Activated CD8-positive, alpha-beta T cell treated with anti-CD3 and anti-CD28 coated beads for 36 hours (primary cell): Measurements from ENCODE around the gene DYNC2LI1. TPM values are rescaled to one million over a fixed set of nuclear protein-coding genes. Genes with fewer than 3 reads are reported as not detected.

Experiments
- ATAC-seq: fragments of 200-7000 bp; cut with Tn5 transposase; one replicate; pipeline ENCODE4 v1.10.0; 2021; ENCODE audit warnings: mild to moderate bottlenecking, moderate library complexity
- CTCF ChIA-PET: fragments of 350-600 bp; sonication (Branson Sonifier 250); formaldehyde crosslinking; loops from one replicate; lab custom pipeline; 2021; ENCODE audit warnings: antibody characterized with exemption; lab: Charles Lee
- POLR2A ChIA-PET: fragments of 350-600 bp; sonication (Branson Sonifier 250); formaldehyde crosslinking; loops from one replicate; lab custom pipeline; 2021; ENCODE audit warnings: antibody characterized with exemption; lab: Charles Lee
- DNase-seq: peaks from one replicate; pipeline ENCODE4 v3.0.0-alpha.2; 2020
- H3K27ac Mint-ChIP-seq: one replicate; pipeline ENCODE4 v1.8.0; 2021; ENCODE audit warnings: mild to moderate bottlenecking, mixed read lengths
- H3K27me3 Mint-ChIP-seq: one replicate; pipeline ENCODE4 v1.8.0; 2021; ENCODE audit warnings: mixed read lengths
- H3K36me3 Mint-ChIP-seq: one replicate; pipeline ENCODE4 v1.8.0; 2021; ENCODE audit warnings: low read depth, mixed read lengths
- H3K4me1 Mint-ChIP-seq: one replicate; pipeline ENCODE4 v1.8.0; 2021; ENCODE audit warnings: low read depth, mixed read lengths
- H3K4me3 Mint-ChIP-seq: one replicate; pipeline ENCODE4 v1.8.0; 2021; ENCODE audit warnings: mild to moderate bottlenecking, moderate library complexity, mixed read lengths
- H3K9me3 Mint-ChIP-seq: one replicate; pipeline ENCODE4 v1.8.0; 2021; ENCODE audit warnings: mixed read lengths
- CTCF ChIP-seq: fragments of 200-600 bp; IDR thresholded peaks from one replicate; pipeline ENCODE4 v1.8.0; 2022; ENCODE audit warnings: antibody characterized with exemption, mild to moderate bottlenecking
- intact Hi-C: fragments of 100-400 bp; cut with micrococcal nuclease; formaldehyde crosslinking; loops from one replicate; pipeline ENCODE4 v1.10.0; 2022
- total RNA-seq, 2 experiments: library from RNA; stranded (reverse); gene quantifications; one replicate each; pipeline ENCODE4 v1.2.3, GENCODE V29; 2021

The DYNC2LI1 gene
- total RNA-seq, 2 experiments from 2014 or later = 6.3 to 6.9 TPM

DNA sequence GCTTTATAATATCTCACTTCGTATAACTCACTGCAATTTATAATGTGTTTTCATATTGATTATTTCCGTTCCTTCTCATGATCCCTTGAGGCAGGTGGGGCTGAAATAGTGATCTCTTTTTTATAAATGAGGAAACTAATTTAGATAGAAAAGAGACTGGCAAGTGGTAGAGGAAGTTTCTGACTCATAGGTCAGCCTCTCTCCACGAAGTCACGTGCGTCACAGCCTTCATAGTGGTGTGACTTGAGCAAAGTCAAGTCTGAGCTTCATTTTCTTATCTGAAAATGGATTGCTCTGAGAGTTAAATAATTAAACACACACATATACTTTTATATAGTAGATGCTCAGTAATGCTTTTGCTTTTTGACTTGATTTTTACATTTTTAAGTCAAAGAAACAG, 44.9 kb downstream of the DYNC2LI1 start:
- intact Hi-C loops = no loop called here
- TF ChIP-seq CTCF = no peak
- Mint-ChIP-seq H3K4me3 (no peak overlapping the region), H3K36me3 (no peaks in the 10 kb centered on the region), H3K27me3 (peaks cover 21% of the 10 kb centered on the region), H3K4me1 (peaks cover 7% of the 10 kb centered on the region), H3K27ac (no peak overlapping the region), H3K9me3 (no peaks in the 10 kb centered on the region)
- ATAC-seq = peak; percentile 87
- CTCF ChIA-PET = no interaction called here
- DNase-seq = peak; percentile 76
- POLR2A ChIA-PET = no interaction called here

GRCh38 chr2:43819491-43820163, 45.8 kb downstream of the DYNC2LI1 start:
- intact Hi-C loops = no loop called here
- Mint-ChIP-seq H3K4me1 (peaks cover 7% of the 10 kb centered on the region), H3K36me3 (no peaks in the 10 kb centered on the region), H3K27ac (no peak overlapping the region), H3K4me3 (no peak overlapping the region), H3K27me3 (peaks cover 23% of the 10 kb centered on the region), H3K9me3 (no peaks in the 10 kb centered on the region)
- no peak for TF ChIP-seq CTCF
- CTCF ChIA-PET = no interaction called here
- POLR2A ChIA-PET = no interaction called here
- ATAC-seq (no peak), DNase-seq (no peak)

GRCh38 chr2:43822839-43823238, 49.0 kb downstream of the DYNC2LI1 start:
- no peaks in the 10 kb centered on the region for H3K9me3 Mint-ChIP-seq
- peaks cover 7% of the 10 kb centered on the region for H3K4me1 Mint-ChIP-seq
- ChIA-PET CTCF (interaction anchor here (1.1 kb wide), 1 partner anchor 10 kb away, joined by 3 read pairs; no protein-coding TSS in a partner anchor), POLR2A (no interaction called here)
- ATAC-seq = no peak
- DNase-seq = no peak
- no peak overlapping the region for H3K27ac Mint-ChIP-seq
- no peak overlapping the region for H3K4me3 Mint-ChIP-seq
- no peak for TF ChIP-seq CTCF
- intact Hi-C loops = no loop called here
- H3K27me3 Mint-ChIP-seq = peaks cover 25% of the 10 kb centered on the region
- H3K36me3 Mint-ChIP-seq = no peaks in the 10 kb centered on the region

GRCh38 chr2:43823751-43824150, 49.9 kb downstream of the DYNC2LI1 start:
- no peak for ATAC-seq
- H3K36me3 Mint-ChIP-seq = no peaks in the 10 kb centered on the region
- no peak overlapping the region for H3K4me3 Mint-ChIP-seq
- H3K9me3 Mint-ChIP-seq = no peaks in the 10 kb centered on the region
- peaks cover 4% of the 10 kb centered on the region for H3K4me1 Mint-ChIP-seq
- no peak overlapping the region for H3K27ac Mint-ChIP-seq
- TF ChIP-seq CTCF = no peak
- ChIA-PET CTCF (interaction anchor here (0.9 kb wide), 1 partner anchor 75 kb away, joined by 3 read pairs; no protein-coding TSS in a partner anchor), POLR2A (interaction anchor here (0.6 kb wide), 1 partner anchor 506 kb away, joined by 4 read pairs; no protein-coding TSS in a partner anchor)
- intact Hi-C loops = no loop called here
- no peak for DNase-seq
- peaks cover 27% of the 10 kb centered on the region for H3K27me3 Mint-ChIP-seq

DNA sequence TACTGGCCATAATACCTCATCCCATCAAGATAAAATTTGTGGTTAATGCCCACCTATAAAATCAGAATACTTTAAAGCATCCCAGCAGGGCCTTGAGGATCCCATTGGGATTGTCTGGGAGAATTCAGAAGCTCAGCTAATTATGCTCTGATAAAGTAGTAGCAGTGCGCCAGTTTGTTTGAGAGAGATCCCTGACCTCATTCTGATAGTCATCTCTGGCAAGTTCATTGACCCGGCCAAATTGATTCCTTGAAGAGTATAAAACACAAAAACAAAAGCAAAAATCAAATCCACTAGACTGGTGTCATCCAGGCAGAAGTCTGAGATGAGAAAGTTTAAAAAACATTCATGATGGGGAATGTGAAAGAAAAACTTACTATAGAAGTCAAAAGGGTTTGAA, 50.7 kb downstream of the DYNC2LI1 start:
- Mint-ChIP-seq H3K4me3 (no peak overlapping the region), H3K27me3 (peaks cover 30% of the 10 kb centered on the region), H3K4me1 (no peaks in the 10 kb centered on the region), H3K27ac (no peak overlapping the region), H3K36me3 (no peaks in the 10 kb centered on the region), H3K9me3 (no peaks in the 10 kb centered on the region)
- TF ChIP-seq CTCF = no peak
- DNase-seq = no peak
- ChIA-PET CTCF (no interaction called here), POLR2A (no interaction called here)
- ATAC-seq = no peak
- intact Hi-C loops = no loop called here
